Activated T-helper 1 cell treated with anti-CD3 and anti-CD28 coated beads, Interleukin-12 subunit alpha, Interleukin-12 subunit beta, Interleukin-2, Interleukin-4 antibody, amounts not matched to agents 30 ng/mL and 10 ng/mL and 1 ng/mL, durations not matched to agents 14 hours and 24 hours and 36 hours (primary cell): ENCODE results near the gene ATP5MC3. TPM values are rescaled to one million over a fixed set of nuclear protein-coding genes. Genes with fewer than 3 reads are reported as not detected.
"Not testable (repeated sequence)": the region's sequence is repeated elsewhere in the genome, so short reads cannot be mapped to it uniquely, and the experiment has no call there.

Experiments
- DNase-seq: peaks from one replicate; pipeline ENCODE4 v3.0.0; 2021; ENCODE audit warnings: low spot score
- H3K27ac Mint-ChIP-seq: one replicate; pipeline ENCODE4 v1.8.0; 2021; ENCODE audit warnings: mild to moderate bottlenecking, mixed read lengths
- H3K27me3 Mint-ChIP-seq: one replicate; pipeline ENCODE4 v1.8.0; 2022; ENCODE audit warnings: mild to moderate bottlenecking, moderate library complexity, mixed read lengths; ENCODE audit not compliant: insufficient read depth
- H3K36me3 Mint-ChIP-seq: one replicate; pipeline ENCODE4 v1.8.0; 2021; ENCODE audit warnings: low read depth, mixed read lengths
- H3K4me1 Mint-ChIP-seq: one replicate; pipeline ENCODE4 v1.8.0; 2021; ENCODE audit warnings: low read depth, mixed read lengths
- H3K4me3 Mint-ChIP-seq: one replicate; pipeline ENCODE4 v1.8.0; 2021; ENCODE audit warnings: mild to moderate bottlenecking, moderate library complexity, mixed read lengths
- H3K9me3 Mint-ChIP-seq: one replicate; pipeline ENCODE4 v1.8.0; 2021; ENCODE audit warnings: mixed read lengths
- intact Hi-C: fragments of 100-400 bp; cut with micrococcal nuclease; formaldehyde crosslinking; loops from one replicate; pipeline ENCODE4 v1.15.1; 2024
- total RNA-seq: library from RNA; stranded (reverse); gene quantifications from 2 replicates; pipeline ENCODE4 v1.2.3, GENCODE V29; 2022

The ATP5MC3 gene
- total RNA-seq = 365 and 380 TPM in 2 replicates

DNA sequence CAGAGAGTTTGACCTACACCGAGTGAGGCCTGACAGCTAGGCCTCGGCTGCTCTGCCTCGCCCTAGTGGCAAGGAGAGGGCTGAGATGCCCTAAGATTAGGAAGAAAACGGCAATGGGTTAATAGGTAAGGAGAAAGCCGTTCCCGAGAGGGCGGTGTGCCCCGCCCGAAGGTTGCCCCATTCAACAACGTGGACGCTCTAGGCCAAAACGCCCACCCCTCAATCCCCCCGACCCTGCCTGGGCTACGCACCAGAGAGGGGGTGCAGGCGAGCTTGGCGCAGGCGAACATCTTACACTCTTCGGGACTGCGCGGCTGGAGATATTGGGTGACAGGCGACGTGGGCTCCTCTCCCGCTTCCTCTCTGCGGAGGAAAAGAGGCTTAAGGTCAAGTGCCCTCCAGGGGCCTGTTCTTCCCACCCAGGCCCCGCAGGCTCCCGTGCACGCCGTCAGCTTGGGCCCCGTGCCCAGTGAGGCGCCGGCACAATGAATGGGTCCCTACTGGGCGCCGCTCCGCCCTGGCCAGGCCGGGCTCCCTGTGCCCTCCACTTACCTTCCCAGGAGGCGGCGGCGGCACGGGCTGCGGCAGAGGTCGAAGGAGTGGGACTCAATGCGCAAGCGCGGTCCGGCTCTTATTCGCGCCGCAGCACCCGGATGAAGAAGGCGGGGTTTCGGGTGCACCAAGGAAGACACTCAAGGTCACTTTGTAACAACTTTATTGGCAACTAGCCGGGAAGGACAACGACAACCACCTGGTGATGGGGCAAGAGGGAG is at the start of gene ATP5MC3:
Gene ATP5MC3, minus strand, starts transcription at position 607 of the 773 bp plus-strand sequence. Its CDS starts 317 bp downstream, at position 290.
- Mint-ChIP-seq H3K4me1 (peaks cover 22% of the 10 kb centered on the region), H3K36me3 (peaks cover 36% of the 10 kb centered on the region), H3K4me3 (peak within 1 kb of the TSS; percentile 89), H3K9me3 (peaks cover 8% of the 10 kb centered on the region), H3K27ac (peak within 1 kb of the TSS; percentile 84), H3K27me3 (no peaks in the 10 kb centered on the region)
- intact Hi-C loops = loop anchor here (1.0 to 10.0 kb wide), 6 partner anchors 13 to 786 kb away; partner anchors contain the start of genes ATF2, GPR155 and SCRN3
- DNase-seq = peak; percentile 89

DNA sequence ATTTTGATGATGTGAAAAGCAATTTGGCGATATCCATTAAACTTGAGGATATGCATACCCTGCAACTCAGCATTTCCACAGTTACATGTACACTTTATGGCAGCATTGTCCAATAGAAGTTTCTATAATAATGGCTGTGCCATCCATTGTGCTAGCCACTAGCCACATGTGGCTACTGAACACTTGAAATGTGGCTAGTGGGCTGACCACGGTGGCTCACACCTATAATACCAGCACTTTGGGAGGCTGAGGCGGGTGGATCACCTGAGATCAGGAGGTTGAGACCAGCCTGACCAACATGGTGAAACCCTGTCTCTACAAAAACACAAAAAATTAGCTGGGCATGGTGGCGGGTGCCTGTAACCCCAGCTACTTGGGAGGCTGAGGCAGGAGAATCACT is 47.1 kb upstream of the ATP5MC3 start:
- not testable (repeated sequence) for H3K27me3 Mint-ChIP-seq, H3K9me3 Mint-ChIP-seq, H3K36me3 Mint-ChIP-seq, H3K4me3 Mint-ChIP-seq, H3K27ac Mint-ChIP-seq, DNase-seq
- peaks cover 27% of the 10 kb centered on the region for H3K4me1 Mint-ChIP-seq
- intact Hi-C loops = loop anchor here (1.0 kb wide), 1 partner anchor 393 kb away; no protein-coding TSS in a partner anchor

GRCh38 chr2:175228179-175228578 is 46.7 kb upstream of the ATP5MC3 start:
- DNase-seq = no peak
- H3K4me3 Mint-ChIP-seq = no peak overlapping the region
- intact Hi-C loops = loop anchor here (1.0 kb wide), 1 partner anchor 393 kb away; no protein-coding TSS in a partner anchor
- H3K4me1 Mint-ChIP-seq = peaks cover 26% of the 10 kb centered on the region
- no peak overlapping the region for H3K27ac Mint-ChIP-seq
- peaks cover 2% of the 10 kb centered on the region for H3K36me3 Mint-ChIP-seq
- peaks cover 13% of the 10 kb centered on the region for H3K27me3 Mint-ChIP-seq
- peaks cover 5% of the 10 kb centered on the region for H3K9me3 Mint-ChIP-seq

GRCh38 chr2:175227393-175227792 is 45.9 kb upstream of the ATP5MC3 start:
- no peak for DNase-seq
- Mint-ChIP-seq H3K4me3 (peak overlapping the region; percentile 3), H3K9me3 (peaks cover 5% of the 10 kb centered on the region), H3K4me1 (peaks cover 26% of the 10 kb centered on the region), H3K36me3 (peaks cover 2% of the 10 kb centered on the region), H3K27me3 (peaks cover 19% of the 10 kb centered on the region), H3K27ac (peak overlapping the region; percentile 80)
- intact Hi-C loops = loop anchor here (1.0 kb wide), 3 partner anchors 46 to 73 kb away; partner anchors contain the start of genes ATF2 and ATP5MC3

- no peak overlapping the region for H3K4me3 Mint-ChIP-seq
- no peaks in the 10 kb centered on the region for H3K36me3 Mint-ChIP-seq
- no peaks in the 10 kb centered on the region for H3K9me3 Mint-ChIP-seq
- intact Hi-C loops = no loop called here
- no peak for DNase-seq
- peaks cover 41% of the 10 kb centered on the region for H3K27me3 Mint-ChIP-seq
- H3K27ac Mint-ChIP-seq = no peak overlapping the region
- H3K4me1 Mint-ChIP-seq = no peaks in the 10 kb centered on the region
Observed at GRCh38 chr2:175220075-175220474, 38.6 kb upstream of the ATP5MC3 start.

DNA sequence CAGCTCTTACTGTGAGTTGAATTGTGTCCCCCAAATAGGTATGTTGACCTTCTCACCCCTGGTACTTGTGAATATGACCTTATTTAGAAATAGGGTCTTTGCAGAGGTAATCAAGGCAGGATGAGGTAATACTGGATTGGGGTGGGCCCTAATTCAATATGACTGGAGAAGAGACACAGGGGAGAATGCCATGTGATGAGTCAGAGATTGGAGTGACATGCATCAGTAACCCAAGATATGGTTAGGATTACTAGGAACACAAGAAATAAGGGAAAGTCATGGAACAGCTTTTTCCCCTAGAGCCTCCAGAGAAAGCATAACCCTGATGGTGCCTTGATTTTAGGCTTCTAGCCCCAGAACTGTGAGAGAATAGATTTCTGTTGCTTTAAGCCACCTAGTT is 37.0 kb upstream of the ATP5MC3 start:
- Mint-ChIP-seq H3K27ac (no peak overlapping the region), H3K36me3 (no peaks in the 10 kb centered on the region), H3K4me1 (no peaks in the 10 kb centered on the region), H3K4me3 (no peak overlapping the region), H3K9me3 (no peaks in the 10 kb centered on the region), H3K27me3 (peaks cover 39% of the 10 kb centered on the region)
- no peak for DNase-seq
- intact Hi-C loops = no loop called here

DNA sequence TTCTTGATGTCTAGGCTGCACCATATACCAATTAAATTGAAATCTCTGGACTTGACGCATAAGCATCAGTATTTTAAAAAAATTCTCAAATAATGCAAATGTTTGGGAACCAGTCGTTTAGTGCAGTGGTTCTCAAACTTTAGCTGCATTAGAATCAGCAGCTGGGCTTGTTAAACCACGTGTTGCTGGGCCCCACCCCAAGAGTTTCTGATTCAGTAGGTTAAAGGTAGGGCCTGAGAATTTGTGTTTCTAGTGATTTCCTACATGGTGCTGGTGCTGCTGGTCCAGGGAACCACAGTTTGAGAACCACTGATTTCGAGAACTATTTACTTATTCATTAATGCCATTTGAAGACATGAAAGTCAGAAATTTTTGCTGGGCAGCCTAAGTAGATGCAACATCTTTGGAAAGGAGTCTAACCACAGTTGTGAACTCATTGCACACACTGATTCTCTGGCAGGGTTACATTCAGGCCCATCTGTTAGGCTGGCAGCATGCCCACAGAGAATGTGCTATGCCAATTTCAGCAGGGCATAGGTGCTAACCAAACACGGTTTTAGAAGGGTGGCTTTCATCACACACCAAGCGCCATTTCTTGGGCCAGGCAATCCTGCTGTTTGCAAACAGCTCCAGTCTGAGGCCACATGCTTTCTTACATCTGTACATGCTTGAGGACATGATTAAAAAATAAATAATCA is 26.4 kb upstream of the ATP5MC3 start:
- Mint-ChIP-seq H3K36me3 (no peaks in the 10 kb centered on the region), H3K27ac (no peak overlapping the region), H3K27me3 (peaks cover 22% of the 10 kb centered on the region), H3K4me3 (no peak overlapping the region), H3K9me3 (no peaks in the 10 kb centered on the region), H3K4me1 (peaks cover 11% of the 10 kb centered on the region)
- intact Hi-C loops = no loop called here
- no peak for DNase-seq

GRCh38 chr2:175206866-175207265 is 25.4 kb upstream of the ATP5MC3 start:
- no peak for DNase-seq
- intact Hi-C loops = no loop called here
- H3K27me3 Mint-ChIP-seq = peaks cover 21% of the 10 kb centered on the region

GRCh38 chr2:175205523-175205922 is 24.0 kb upstream of the ATP5MC3 start:
- no peak overlapping the region for H3K27ac Mint-ChIP-seq
- intact Hi-C loops = no loop called here
- H3K9me3 Mint-ChIP-seq = no peaks in the 10 kb centered on the region
- no peak for DNase-seq
- no peak overlapping the region for H3K4me3 Mint-ChIP-seq
- H3K36me3 Mint-ChIP-seq = no peaks in the 10 kb centered on the region
- H3K27me3 Mint-ChIP-seq = peaks cover 17% of the 10 kb centered on the region
- H3K4me1 Mint-ChIP-seq = peaks cover 11% of the 10 kb centered on the region

More at GRCh38 chr2:175206866-175207265, 25.4 kb upstream of the ATP5MC3 start:
- Mint-ChIP-seq H3K9me3 (no peaks in the 10 kb centered on the region), H3K4me1 (peaks cover 11% of the 10 kb centered on the region), H3K36me3 (no peaks in the 10 kb centered on the region), H3K4me3 (no peak overlapping the region), H3K27ac (no peak overlapping the region)

- intact Hi-C loops = loop anchor here (1.0 to 5.0 kb wide), 3 partner anchors 48 to 124 kb away; no protein-coding TSS in a partner anchor
- H3K27me3 Mint-ChIP-seq = peaks cover 20% of the 10 kb centered on the region
- H3K27ac Mint-ChIP-seq = no peak overlapping the region
- DNase-seq = peak; percentile 23
- H3K4me1 Mint-ChIP-seq = peaks cover 11% of the 10 kb centered on the region
- H3K4me3 Mint-ChIP-seq = no peak overlapping the region
- no peaks in the 10 kb centered on the region for H3K36me3 Mint-ChIP-seq
- no peaks in the 10 kb centered on the region for H3K9me3 Mint-ChIP-seq
Observed at GRCh38 chr2:175203621-175204496, 22.3 kb upstream of the ATP5MC3 start.

- intact Hi-C loops = no loop called here
- no peaks in the 10 kb centered on the region for H3K9me3 Mint-ChIP-seq
- H3K27ac Mint-ChIP-seq = no peak overlapping the region
- peaks cover 30% of the 10 kb centered on the region for H3K27me3 Mint-ChIP-seq
- no peaks in the 10 kb centered on the region for H3K36me3 Mint-ChIP-seq
- DNase-seq = no peak
- H3K4me1 Mint-ChIP-seq = no peaks in the 10 kb centered on the region
- H3K4me3 Mint-ChIP-seq = no peak overlapping the region
Observed at GRCh38 chr2:175195012-175195411, 13.5 kb upstream of the ATP5MC3 start.

DNA sequence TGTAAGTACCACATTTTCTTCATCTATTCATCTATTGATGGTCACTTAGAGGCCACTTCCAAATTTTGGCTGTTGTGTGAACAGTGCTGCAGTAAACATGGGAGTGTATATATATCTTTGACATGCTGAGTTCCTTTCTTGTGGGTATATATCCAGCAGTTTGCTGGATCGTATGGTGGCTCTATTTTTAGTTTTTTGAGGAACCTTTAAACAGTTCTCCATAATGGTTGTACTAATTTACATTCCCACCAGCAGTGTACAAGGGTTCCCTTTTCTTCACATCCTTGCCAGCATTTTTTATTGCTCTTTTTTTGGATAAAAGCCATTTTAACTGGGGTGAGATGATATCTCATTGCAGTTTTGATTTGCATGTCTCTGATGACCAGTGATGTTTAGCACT is 7.3 kb upstream of the ATP5MC3 start:
- no peak for DNase-seq
- no peaks in the 10 kb centered on the region for H3K36me3 Mint-ChIP-seq
- intact Hi-C loops = loop anchor here (10.0 kb wide), 1 partner anchor 794 kb away; the partner anchor contains the start of gene SCRN3
- H3K27ac Mint-ChIP-seq = no peak overlapping the region
- no peaks in the 10 kb centered on the region for H3K9me3 Mint-ChIP-seq
- H3K4me1 Mint-ChIP-seq = no peaks in the 10 kb centered on the region
- H3K27me3 Mint-ChIP-seq = peaks cover 11% of the 10 kb centered on the region
- H3K4me3 Mint-ChIP-seq = no peak overlapping the region
